ENCODE results near the gene CHST3.

The CHST3 gene

DNA sequence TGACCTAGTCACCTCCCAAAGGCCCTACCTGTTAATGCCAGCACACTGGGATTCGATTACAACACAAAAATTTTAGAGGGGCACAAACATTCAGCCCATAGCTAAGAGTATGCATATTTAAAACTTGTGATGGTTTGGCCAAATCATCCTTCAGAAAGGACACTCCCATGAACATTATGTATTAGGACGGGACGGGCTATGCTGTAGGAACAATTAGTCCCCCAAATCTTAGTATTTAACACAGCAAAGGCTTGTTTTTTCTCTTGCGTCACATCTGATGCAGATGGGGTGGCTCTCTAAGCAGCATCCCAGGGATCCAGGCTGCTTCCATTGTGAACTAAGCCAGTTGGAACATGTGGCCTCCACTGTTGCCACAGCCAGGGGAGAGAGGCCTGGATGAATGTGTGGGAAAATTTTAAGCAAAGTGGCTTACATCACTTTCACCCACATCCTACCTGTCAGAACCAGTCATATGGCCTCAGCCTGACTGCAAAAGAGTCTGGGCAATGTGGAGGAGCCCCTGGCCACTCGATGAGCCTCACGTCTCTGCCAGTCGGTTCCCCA, 26.6 kb downstream of the CHST3 start:
- DNase-seq: no peak

DNA sequence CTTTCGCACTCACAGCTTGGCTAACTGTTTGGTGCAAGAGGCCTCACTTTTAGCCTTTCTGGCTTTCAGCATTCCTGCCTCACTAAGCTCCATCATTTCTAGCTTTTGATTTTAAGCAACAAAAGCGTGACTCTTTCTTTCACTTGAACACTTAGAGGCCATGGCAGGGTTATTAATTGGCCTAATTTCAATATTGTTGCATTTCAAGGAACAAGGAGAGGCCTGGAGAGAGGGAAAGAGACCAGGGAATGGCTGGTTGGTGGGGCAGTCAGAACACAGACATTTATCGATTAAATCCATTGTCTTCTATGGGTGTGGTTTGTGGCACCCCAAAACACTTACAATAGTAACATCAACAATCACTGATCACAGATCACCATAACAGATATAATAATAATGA, 31.3 kb downstream of the CHST3 start:
- DNase-seq: no peak

- DNase-seq: no peak
Observed at GRCh38 chr10:71995887-71996575, 31.8 kb downstream of the CHST3 start.

GRCh38 chr10:71996592-71997371, 32.6 kb downstream of the CHST3 start:
- DNase-seq: no peak

- no peak for DNase-seq
Observed at GRCh38 chr10:71998119-71998839, 34.1 kb downstream of the CHST3 start.

DNA sequence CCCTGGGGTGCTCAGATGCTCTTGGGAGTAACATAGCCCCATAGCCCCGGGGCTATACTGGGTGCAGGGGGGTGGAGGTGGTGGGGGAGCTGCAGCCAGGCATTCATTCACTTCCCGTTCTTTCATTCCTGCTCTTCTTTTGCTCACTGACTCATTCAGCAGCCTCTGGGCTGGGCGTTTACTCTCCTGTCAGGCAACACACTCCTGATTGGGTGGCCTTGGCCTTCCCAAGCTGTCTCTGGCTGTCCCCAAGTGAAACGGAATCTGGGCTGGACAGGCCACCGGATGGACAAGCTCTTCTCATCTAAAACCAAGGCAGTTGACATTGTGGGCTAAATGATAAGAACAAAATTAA, 34.6 kb downstream of the CHST3 start:
- no peak for DNase-seq

- no peak for DNase-seq
Observed at GRCh38 chr10:71999360-72000072, 35.3 kb downstream of the CHST3 start.

GRCh38 chr10:72000073-72001032, 36.2 kb downstream of the CHST3 start:
- no peak for DNase-seq

DNA sequence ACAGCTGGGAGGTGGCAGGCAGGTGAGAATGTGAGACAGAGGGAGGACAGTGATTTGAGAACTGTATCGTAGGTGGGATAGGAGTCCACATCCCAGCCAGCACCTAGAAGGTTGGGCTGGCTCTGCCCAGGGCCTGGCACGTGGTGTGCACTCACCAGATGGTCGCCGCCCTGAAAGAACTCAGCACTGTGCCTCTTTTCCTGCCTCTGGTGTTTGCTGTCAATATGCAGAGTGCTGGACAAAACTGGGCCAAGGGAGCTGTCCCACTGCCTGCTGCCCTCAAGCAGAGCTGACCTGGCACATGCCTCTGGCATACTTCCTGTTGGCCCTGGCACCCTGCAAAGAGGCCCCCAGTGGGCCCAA, 36.8 kb downstream of the CHST3 start:
- no peak for DNase-seq

GRCh38 chr10:72002354-72003295, 38.4 kb downstream of the CHST3 start:
- no peak for DNase-seq

GRCh38 chr10:72006026-72006425, 41.8 kb downstream of the CHST3 start:
- no peak for DNase-seq

DNA sequence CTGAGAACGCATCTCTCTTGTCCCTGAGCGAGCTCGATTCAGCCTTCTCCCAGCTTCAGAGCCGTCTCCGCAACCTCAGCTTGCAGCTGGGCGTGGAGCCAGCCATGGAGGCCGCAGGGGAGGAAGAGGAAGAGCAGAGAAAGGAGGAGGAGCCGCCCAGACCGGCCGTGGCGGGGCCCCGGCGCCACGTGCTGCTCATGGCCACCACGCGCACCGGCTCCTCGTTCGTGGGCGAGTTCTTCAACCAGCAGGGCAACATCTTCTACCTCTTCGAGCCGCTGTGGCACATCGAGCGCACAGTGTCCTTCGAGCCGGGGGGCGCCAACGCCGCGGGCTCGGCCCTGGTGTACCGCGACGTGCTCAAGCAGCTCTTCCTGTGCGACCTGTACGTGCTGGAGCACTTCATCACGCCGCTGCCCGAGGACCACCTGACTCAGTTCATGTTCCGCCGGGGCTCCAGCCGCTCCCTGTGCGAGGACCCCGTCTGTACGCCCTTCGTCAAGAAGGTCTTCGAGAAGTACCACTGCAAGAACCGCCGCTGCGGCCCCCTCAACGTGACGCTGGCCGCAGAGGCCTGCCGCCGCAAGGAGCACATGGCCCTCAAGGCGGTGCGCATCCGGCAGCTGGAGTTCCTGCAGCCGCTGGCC, 43.2 kb downstream of the CHST3 start:
- DNase-seq: peak; percentile 26

- DNase-seq: no peak
Observed at GRCh38 chr10:72008096-72008981, 44.1 kb downstream of the CHST3 start.

DNA sequence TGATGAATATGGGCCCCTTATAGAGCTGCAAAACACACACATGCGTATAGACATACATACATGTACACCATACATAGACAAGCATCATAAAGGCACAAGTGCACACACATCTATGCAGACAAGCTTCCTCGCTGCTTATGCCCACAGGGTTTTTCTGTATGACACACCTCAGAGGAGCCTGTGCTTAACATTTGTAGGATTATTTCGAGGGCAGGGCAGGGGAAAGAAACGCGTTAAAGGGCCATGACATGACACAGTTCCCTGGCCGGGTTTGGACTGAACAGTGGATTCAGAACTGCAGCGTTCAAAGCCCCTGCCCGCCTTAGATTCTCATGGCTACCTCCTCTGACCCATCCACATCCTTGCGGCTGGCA, 44.8 kb downstream of the CHST3 start:
- no peak for DNase-seq

GRCh38 chr10:72009425-72010081, 45.4 kb downstream of the CHST3 start:
- no peak for DNase-seq

- no peak for DNase-seq
Observed at GRCh38 chr10:72010234-72010973, 46.2 kb downstream of the CHST3 start.

GRCh38 chr10:72011016-72011415, 46.8 kb downstream of the CHST3 start:
- no peak for DNase-seq

DNA sequence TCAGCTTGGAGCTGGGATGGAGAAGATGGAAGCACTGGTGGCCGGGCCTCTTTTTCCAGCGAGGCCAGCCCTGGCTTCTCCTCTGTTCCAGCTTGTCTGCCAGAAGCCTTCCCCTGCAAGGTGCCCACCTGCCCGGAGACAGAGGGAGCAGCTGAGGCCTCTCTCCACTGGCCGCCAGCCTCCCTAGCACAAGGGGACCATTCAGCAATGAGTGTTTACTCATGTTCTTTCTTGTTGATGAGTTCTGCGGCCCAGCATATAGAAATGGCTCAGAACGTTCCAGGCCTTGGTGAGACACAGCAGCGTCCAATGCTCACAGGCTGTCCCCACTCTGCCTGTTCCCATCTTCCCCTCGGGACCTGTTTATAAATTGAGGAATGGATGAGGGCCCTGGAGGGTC, 47.3 kb downstream of the CHST3 start:
- DNase-seq: no peak

Measured in RPMI8226 (cell line).